ENCODE measurements around the gene SDR9C7. TPM values are rescaled to one million over a fixed set of nuclear protein-coding genes. Genes with fewer than 3 reads are reported as not detected.
"Not testable (repeated sequence)": the region's sequence is repeated elsewhere in the genome, so short reads cannot be mapped to it uniquely, and the experiment has no call there.

The SDR9C7 gene
- total RNA-seq, 1 donor from 2014 or later = not detected

GRCh38 chr12:56905852-56906251, 28.4 kb downstream of the SDR9C7 start:
- Mint-ChIP-seq H3K27me3 (no peaks in the 10 kb centered on the region), H3K27ac (no peak overlapping the region), H3K36me3 (ENCODE audit: insufficient read depth) (peaks cover 1% of the 10 kb centered on the region), H3K4me1 (ENCODE audit: low read depth) (no peaks in the 10 kb centered on the region), H3K4me3 (ENCODE audit: low read depth) (no peak overlapping the region), H3K9me3 (ENCODE audit: low read depth) (peaks cover 33% of the 10 kb centered on the region)
- DNase-seq (ENCODE audit: low spot score, unreplicated experiment) = no peak
- no peak for TF ChIP-seq CTCF (IDR thresholded peaks at IDR 0.05; ENCODE audit: unreplicated experiment)

DNA sequence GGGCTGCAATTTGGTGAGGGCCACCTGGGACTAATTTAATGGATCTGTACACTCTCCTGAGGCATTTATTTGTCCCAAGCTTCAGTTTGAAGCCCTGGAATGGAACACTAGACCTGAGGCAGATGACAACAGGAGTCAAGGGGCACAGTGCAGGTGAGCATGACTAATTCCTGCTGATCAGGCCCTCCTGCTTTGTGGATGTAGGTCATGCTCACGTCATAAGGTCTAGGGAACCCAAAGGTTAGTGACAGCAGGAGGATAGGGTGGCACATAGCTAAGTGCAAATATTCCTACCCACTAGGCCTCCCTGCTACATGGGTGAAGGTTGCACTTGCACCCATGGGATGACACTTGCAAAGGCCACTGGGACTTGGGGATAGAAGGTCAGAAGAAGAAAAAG, 30.8 kb downstream of the SDR9C7 start:
- H3K9me3 Mint-ChIP-seq (ENCODE audit: low read depth) = peaks cover 31% of the 10 kb centered on the region
- peaks cover 2% of the 10 kb centered on the region for H3K36me3 Mint-ChIP-seq (ENCODE audit: insufficient read depth)
- no peak for DNase-seq (ENCODE audit: low spot score, unreplicated experiment)
- no peaks in the 10 kb centered on the region for H3K27me3 Mint-ChIP-seq
- no peaks in the 10 kb centered on the region for H3K4me1 Mint-ChIP-seq (ENCODE audit: low read depth)
- no peak overlapping the region for H3K27ac Mint-ChIP-seq
- no peak for TF ChIP-seq CTCF (IDR thresholded peaks at IDR 0.05; ENCODE audit: unreplicated experiment)
- H3K4me3 Mint-ChIP-seq (ENCODE audit: low read depth) = no peak overlapping the region

- H3K27ac Mint-ChIP-seq; H3K27me3 Mint-ChIP-seq; H3K36me3 Mint-ChIP-seq (ENCODE audit: insufficient read depth); DNase-seq (ENCODE audit: low spot score, unreplicated experiment); H3K4me1 Mint-ChIP-seq (ENCODE audit: low read depth); H3K4me3 Mint-ChIP-seq (ENCODE audit: low read depth): not testable (repeated sequence)
- H3K9me3 Mint-ChIP-seq (ENCODE audit: low read depth) = peaks cover 26% of the 10 kb centered on the region
Measured at GRCh38 chr12:56901313-56901712, 32.9 kb downstream of the SDR9C7 start.

DNA sequence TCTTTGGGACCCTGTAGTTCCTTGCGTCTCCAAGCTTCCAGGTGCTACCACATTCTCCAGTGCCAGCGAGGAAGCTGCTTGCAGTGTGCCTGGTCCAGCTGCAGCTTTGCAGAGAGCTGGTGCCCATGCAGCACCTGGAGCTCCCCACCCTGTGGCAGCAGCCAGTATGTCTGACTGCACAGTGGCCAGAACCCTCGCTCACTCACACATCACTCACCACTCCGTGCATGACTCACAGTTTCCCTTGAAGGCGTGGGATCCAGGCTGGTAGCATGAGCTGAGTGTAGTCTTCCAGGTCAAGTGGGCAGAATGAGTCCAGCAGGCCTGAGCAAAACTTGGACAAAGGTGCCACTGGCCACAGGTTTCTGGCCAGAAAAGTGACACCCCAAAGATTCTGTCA, 33.6 kb downstream of the SDR9C7 start:
- no peak for TF ChIP-seq CTCF (IDR thresholded peaks at IDR 0.05; ENCODE audit: unreplicated experiment)
- no peak for DNase-seq (ENCODE audit: low spot score, unreplicated experiment)
- Mint-ChIP-seq H3K4me1 (ENCODE audit: low read depth) (no peaks in the 10 kb centered on the region), H3K27me3 (peaks cover 3% of the 10 kb centered on the region), H3K36me3 (ENCODE audit: insufficient read depth) (peaks cover 2% of the 10 kb centered on the region), H3K27ac (no peak overlapping the region), H3K4me3 (ENCODE audit: low read depth) (no peak overlapping the region), H3K9me3 (ENCODE audit: low read depth) (peaks cover 26% of the 10 kb centered on the region)

DNA sequence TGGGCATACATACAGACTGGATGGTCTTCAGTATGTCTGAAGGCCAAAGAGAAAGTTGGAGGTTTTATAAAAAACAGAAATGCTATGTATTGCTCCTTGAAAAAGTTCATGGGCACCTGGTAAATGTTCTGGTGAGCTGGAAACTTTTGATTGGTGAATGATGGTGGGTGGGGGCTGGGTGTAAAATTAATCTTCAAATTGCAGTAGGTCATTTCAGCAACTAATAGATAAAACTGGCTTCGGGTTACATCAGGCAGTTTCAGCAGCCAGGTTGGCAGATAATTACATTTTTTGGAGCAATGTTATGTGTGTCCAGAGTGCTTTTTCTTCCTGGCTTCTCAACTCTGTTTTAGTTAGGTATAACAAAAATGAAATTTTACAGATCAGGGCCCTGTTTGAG, 35.3 kb downstream of the SDR9C7 start:
- no peak for TF ChIP-seq CTCF (IDR thresholded peaks at IDR 0.05; ENCODE audit: unreplicated experiment)
- peaks cover 21% of the 10 kb centered on the region for H3K9me3 Mint-ChIP-seq (ENCODE audit: low read depth)
- no peaks in the 10 kb centered on the region for H3K4me1 Mint-ChIP-seq (ENCODE audit: low read depth)
- DNase-seq (ENCODE audit: low spot score, unreplicated experiment) = no peak
- H3K27ac Mint-ChIP-seq = no peak overlapping the region
- H3K4me3 Mint-ChIP-seq (ENCODE audit: low read depth) = no peak overlapping the region
- H3K36me3 Mint-ChIP-seq (ENCODE audit: insufficient read depth) = peaks cover 2% of the 10 kb centered on the region
- peaks cover 3% of the 10 kb centered on the region for H3K27me3 Mint-ChIP-seq

DNA sequence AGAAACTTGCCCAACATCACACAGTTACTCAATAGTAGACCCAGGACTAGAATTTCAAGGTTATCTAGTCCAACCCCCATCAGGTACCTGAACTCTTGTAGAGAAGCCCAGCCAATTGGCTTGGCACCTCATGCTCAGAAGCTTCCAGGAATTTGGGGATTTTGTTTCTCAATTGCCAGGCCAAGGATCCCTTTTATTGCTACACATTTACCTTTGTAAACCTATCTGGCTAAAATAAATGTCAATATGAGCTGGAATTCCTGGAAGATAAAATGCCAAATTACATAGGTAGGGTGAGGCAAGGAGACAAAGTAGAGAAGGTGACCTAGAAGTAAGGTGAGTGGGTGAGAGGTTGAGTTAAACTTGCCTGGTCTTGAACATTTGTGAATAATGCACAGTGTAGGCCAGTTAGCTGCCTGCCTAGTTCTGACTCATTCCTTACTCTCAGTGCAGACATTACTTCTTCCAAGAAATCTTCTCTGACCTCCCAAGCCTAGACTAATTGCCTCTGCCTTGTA, 36.3 kb downstream of the SDR9C7 start:
- DNase-seq (ENCODE audit: low spot score, unreplicated experiment) = no peak
- Mint-ChIP-seq H3K27ac (no peak overlapping the region), H3K4me1 (ENCODE audit: low read depth) (no peaks in the 10 kb centered on the region), H3K9me3 (ENCODE audit: low read depth) (peaks cover 18% of the 10 kb centered on the region), H3K4me3 (ENCODE audit: low read depth) (no peak overlapping the region), H3K36me3 (ENCODE audit: insufficient read depth) (peaks cover 2% of the 10 kb centered on the region), H3K27me3 (peaks cover 3% of the 10 kb centered on the region)
- TF ChIP-seq CTCF (IDR thresholded peaks at IDR 0.05; ENCODE audit: unreplicated experiment) = no peak
